ENCODE data around the gene DMRTB1. TPM values are rescaled to one million over a fixed set of nuclear protein-coding genes. Genes with fewer than 3 reads are reported as not detected.

Gene DMRTB1
- total RNA-seq, 1 experiment from 2014 or later = not detected

GRCh38 chr1:53482441-53483153, 23.4 kb downstream of the DMRTB1 start:
- TF ChIP-seq EZH2 (IDR thresholded peaks at IDR 0.05; ENCODE audit: borderline replicate concordance, low read depth, low read length, poor library complexity, severe bottlenecking) (no peak), CTCF (conservative IDR thresholded peaks at IDR 0.05; ENCODE audit: low read depth, low read length) (no peak)
- Histone ChIP-seq H3K4me3 (ENCODE audit: low read depth, low read length, poor library complexity, severe bottlenecking) (no peak overlapping the region), H3K9me3 (ENCODE audit: low read depth, low read length, poor library complexity, severe bottlenecking) (no peaks in the 10 kb centered on the region), H3K36me3 (ENCODE audit: insufficient read depth, low read length, poor library complexity, severe bottlenecking) (no peaks in the 10 kb centered on the region), H3K4me1 (ENCODE audit: insufficient read depth, low read length, poor library complexity, severe bottlenecking) (no peaks in the 10 kb centered on the region), H3K27ac (ENCODE audit: low read depth, low read length, poor library complexity, severe bottlenecking) (no peak overlapping the region), H3K27me3 (replicated peaks; ENCODE audit: insufficient read depth, low read depth, low read length, poor library complexity) (no peaks in the 10 kb centered on the region)
- BruUV-seq (replicated peaks) = no TSS peak
- intact Hi-C loops (cut with micrococcal nuclease; ENCODE audit: unreplicated experiment) = no loop called here
- POLR2A ChIA-PET (ENCODE audit: low non-redundant PET) = no interaction called here
- CTCF ChIA-PET = no interaction called here
- DNase-seq (ENCODE audit: low spot score) = no peak

- Histone ChIP-seq H3K9me3 (ENCODE audit: low read depth, low read length, poor library complexity, severe bottlenecking) (no peaks in the 10 kb centered on the region), H3K4me3 (ENCODE audit: low read depth, low read length, poor library complexity, severe bottlenecking) (no peak overlapping the region), H3K36me3 (ENCODE audit: insufficient read depth, low read length, poor library complexity, severe bottlenecking) (no peaks in the 10 kb centered on the region), H3K27ac (ENCODE audit: low read depth, low read length, poor library complexity, severe bottlenecking) (no peak overlapping the region), H3K27me3 (replicated peaks; ENCODE audit: insufficient read depth, low read depth, low read length, poor library complexity) (no peaks in the 10 kb centered on the region), H3K4me1 (ENCODE audit: insufficient read depth, low read length, poor library complexity, severe bottlenecking) (no peaks in the 10 kb centered on the region)
- ChIA-PET CTCF (no interaction called here), POLR2A (ENCODE audit: low non-redundant PET) (no interaction called here)
- BruUV-seq (replicated peaks) = no TSS peak
- intact Hi-C loops (cut with micrococcal nuclease; ENCODE audit: unreplicated experiment) = no loop called here
- TF ChIP-seq EZH2 (IDR thresholded peaks at IDR 0.05; ENCODE audit: borderline replicate concordance, low read depth, low read length, poor library complexity, severe bottlenecking) (no peak), CTCF (conservative IDR thresholded peaks at IDR 0.05; ENCODE audit: low read depth, low read length) (no peak)
- DNase-seq (ENCODE audit: low spot score) = no peak
Observed at GRCh38 chr1:53483170-53483569, 24.0 kb downstream of the DMRTB1 start.

- Histone ChIP-seq H3K4me3 (ENCODE audit: low read depth, low read length, poor library complexity, severe bottlenecking) (no peak overlapping the region), H3K27ac (ENCODE audit: low read depth, low read length, poor library complexity, severe bottlenecking) (no peak overlapping the region), H3K36me3 (ENCODE audit: insufficient read depth, low read length, poor library complexity, severe bottlenecking) (no peaks in the 10 kb centered on the region), H3K27me3 (replicated peaks; ENCODE audit: insufficient read depth, low read depth, low read length, poor library complexity) (no peaks in the 10 kb centered on the region), H3K4me1 (ENCODE audit: insufficient read depth, low read length, poor library complexity, severe bottlenecking) (no peaks in the 10 kb centered on the region), H3K9me3 (ENCODE audit: low read depth, low read length, poor library complexity, severe bottlenecking) (no peaks in the 10 kb centered on the region)
- intact Hi-C loops (cut with micrococcal nuclease; ENCODE audit: unreplicated experiment) = loop anchor here (2.0 kb wide), 1 partner anchor 271 kb away; no protein-coding TSS in a partner anchor
- BruUV-seq (replicated peaks) = no TSS peak
- POLR2A ChIA-PET (ENCODE audit: low non-redundant PET) = no interaction called here
- CTCF ChIA-PET = no interaction called here
- no peak for DNase-seq (ENCODE audit: low spot score)
- TF ChIP-seq EZH2 (IDR thresholded peaks at IDR 0.05; ENCODE audit: borderline replicate concordance, low read depth, low read length, poor library complexity, severe bottlenecking) (no peak), CTCF (conservative IDR thresholded peaks at IDR 0.05; ENCODE audit: low read depth, low read length) (no peak)
Observed at GRCh38 chr1:53483656-53484055, 24.5 kb downstream of the DMRTB1 start.
